Measurements from ENCODE around the gene DENND4A.

The DENND4A gene

GRCh38 chr15:65792138-65792987 lies at the start of gene DENND4A:
Gene DENND4A (minus strand): TSS chr15:65792293. CDS start chr15:65756450, 35,843 bp downstream.
- peak; percentile 98 for DNase-seq

DNA sequence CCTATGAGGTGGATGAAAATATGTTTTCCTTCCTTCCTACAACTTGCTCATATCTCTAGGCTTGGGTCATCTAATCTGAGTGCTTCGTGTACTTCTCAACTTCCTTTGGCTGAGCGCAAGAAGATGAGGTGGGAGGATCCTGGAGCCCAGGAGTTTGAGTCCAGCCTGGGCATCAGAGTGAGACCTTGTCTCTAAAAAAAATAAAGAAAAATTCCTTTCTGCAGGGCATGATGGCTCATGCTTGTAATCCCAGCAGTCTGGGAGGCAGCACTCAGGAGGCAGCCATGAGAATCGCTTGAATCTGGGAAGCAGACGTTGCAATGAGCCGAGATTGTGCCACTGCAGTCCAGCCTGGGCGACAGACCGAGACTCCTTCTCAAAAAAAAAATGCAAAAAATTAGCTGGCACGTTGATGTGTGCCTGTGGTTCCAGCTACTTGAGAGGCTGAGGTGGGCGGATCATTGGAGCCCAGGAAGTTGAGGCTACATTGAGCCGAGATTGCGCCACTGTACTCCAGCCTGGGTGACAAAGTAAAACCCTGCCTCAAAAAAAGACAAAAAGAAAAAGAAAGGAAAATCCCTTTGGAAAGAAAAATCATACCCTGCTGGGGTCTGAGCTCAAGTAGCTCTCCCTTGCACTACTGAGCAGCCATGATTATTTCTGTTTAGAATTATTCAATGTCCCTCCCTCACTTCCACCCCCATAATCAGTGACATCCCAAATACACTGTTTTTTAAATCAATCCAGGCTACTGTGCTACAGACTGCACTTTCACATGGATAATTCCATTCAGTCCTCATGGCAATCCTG lies 49.2 kb upstream of the DENND4A start:
- DNase-seq = no peak

DNA sequence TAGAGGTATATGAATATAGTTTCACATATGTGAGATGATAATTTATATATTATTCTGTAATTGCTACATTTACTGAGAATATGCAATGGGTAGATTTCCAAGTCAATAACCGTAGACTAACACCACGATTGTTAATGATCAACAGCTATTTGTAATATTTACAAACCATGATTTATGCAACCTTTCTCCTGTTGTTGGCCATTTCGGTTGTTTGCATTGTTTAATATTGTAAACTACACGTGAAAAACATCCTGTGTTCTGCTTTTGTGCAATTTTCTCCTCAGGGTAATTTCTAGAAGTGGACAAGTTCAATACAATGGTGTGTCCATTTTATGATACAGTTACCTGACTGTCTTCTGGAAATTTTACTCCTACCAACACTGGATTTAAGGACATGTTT lies 47.9 kb upstream of the DENND4A start:
- no peak for DNase-seq

- no peak for DNase-seq
Measured at GRCh38 chr15:65839354-65839901, 47.3 kb upstream of the DENND4A start.

- DNase-seq = no peak
Measured at GRCh38 chr15:65837301-65838294, 45.5 kb upstream of the DENND4A start.

DNA sequence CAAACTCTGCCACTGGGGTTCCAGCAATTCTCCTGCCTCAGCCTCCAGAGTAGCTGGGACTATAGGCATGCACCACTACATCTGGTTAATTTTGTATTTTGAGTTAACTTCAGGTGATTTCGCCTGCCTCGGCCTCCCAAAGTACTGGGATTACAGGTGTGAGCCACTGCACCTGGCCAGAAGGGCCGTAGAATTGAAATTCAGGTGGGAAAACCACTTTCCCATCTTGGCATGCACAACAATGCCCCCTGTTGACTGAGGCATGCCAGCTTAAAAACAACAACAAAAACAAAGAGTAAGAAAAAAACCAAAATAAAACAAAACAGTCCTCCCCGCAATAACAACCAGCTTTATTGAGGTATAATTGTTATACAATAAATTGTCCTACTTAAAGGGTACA lies 44.6 kb upstream of the DENND4A start:
- DNase-seq = no peak

DNA sequence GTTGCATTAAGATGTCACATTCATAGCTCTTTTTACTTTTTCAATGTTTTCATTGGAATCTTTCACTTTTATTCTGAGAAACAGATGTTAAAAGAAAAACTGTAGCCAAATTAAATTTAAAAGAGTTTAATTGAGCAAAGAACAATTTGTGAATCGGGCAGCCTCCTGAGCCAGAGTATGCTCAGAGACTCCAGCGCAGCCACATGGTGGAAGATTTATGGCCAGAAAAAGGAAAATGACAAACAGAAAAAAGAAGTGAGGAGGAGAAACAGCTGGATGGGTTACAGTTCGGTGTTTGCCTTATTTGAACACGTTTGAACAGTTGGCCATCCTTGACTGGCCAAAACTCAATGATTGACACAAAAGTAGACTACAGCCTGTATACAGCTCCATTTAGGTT lies 43.4 kb upstream of the DENND4A start:
- DNase-seq = no peak

DNA sequence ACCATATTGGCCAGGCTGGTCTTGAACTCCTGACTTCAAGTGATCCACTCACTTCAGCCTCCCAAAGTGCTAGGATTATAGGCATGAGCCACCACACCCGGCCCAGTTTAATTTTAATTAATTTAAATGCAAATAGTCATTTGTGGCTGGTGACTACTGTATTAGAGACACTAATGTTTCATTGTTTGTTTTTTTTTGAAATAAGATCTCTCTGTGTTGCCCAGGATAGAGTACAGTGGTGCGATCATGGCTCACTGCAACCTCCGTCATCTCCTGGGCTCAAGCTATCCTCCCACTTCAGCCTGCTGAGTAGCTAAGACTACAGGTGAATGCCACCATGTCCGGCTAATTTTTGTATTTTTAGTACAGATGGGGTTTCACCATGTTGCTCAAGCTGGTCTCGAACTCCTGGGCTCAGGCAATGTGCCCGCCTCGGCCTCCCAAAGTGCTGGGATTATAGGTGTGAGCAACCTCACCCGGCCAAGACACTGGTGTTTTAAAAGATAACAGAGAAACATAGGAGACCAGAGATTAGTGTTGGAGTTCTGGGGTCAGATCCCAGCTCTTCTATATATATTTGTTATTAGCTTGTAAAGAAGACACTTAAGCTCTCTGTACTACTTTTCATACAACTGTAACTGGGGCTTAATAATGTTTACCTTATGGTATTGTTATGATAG lies 42.6 kb upstream of the DENND4A start:
- DNase-seq = no peak

DNA sequence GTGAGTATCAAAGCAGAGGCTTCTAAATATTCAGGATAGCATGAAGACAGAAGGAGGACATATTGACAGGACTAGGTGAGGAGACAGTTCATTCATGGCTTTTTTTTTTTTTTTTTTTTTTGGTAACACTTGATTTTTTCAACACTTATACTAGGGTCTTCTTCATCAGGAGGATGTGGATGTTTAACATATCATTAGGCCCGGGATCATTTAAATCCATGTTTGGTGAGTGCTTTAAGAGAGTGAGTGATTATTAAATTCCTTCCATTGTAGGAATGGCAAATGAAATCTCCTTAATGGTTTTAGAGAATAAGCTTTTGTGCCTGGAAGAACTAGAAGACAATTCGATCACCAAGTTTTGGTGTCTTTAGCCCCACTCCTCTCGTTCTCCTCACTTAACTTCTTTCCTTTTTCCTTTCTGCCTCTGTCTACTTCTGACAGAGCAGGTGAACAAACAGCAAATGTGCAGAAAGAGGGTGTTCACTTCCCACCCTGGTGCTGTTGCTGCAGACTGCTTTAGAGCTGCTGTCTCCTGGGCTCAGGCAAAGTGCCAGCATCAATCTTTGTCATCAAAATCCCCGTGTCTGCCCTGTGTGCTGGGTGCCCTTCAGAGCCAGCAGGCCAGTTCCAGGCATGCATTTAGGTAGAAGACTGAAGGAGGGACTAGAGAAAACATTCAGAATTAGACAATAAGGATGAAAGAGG lies 41.6 kb upstream of the DENND4A start:
- peak; percentile 39 for DNase-seq

DNA sequence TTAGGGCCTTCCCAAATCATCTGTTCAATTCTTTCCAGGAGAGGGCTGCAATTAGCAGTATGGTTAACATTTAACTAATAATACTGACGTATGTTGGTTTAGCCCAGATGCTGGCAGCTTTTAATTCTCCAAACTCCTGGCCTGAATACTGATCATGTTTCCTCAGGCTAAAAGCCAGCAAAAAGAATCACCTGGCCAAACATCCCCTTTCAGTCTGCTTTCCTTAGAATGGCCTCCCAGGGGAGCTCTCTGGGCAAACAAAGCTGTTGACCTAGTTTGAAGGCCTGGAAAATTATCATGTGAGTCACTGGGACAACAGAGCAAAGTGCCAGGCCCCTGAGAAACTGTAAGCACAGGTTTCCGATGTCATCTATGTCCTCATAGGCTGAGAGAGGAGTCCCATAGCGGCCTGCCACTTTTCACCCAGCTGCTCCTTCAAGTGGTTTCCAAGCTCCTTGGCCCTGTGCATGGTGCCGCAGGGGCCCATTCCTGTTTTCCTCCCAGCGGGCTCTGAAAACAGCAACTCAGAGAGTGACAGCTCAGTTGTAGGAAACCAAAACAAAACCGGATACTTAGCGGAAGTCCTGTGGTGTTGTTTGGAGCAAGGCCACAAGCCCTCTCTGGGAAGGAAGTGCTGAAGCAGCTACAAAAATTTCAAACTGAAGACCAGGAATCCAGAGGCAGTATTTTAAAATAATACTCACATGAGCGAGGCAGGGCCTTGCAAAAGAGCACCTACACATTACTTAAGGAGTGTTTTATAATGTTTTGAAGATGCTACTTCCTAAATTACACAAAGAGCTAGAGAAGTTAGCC lies 40.7 kb upstream of the DENND4A start:
- peak; percentile 53 for DNase-seq

GRCh38 chr15:65829130-65829764 lies 37.2 kb upstream of the DENND4A start:
- peak; percentile 28 for DNase-seq

DNA sequence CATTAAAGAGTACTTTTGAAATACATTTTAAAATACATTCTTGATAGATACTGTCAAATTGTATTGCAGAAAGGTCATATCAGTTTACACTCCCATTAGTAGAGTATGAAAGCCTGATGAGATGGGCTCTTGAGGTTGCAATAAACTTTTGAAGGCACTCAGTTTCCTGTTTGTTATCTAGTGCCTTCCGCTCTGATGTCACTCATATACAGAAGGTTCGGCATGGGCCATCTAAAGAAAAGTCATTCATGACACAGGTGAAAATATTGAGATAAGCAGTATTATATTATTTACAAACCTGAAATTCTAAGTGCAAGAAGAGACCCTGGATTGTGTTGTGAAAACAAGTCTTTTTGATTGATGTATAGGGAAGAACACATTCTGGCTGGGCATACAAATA lies 36.5 kb upstream of the DENND4A start:
- DNase-seq = peak; percentile 19

- no peak for DNase-seq
Measured at GRCh38 chr15:65827065-65827464, 35.0 kb upstream of the DENND4A start.

- DNase-seq = no peak
Measured at GRCh38 chr15:65824941-65825544, 33.0 kb upstream of the DENND4A start.

- DNase-seq = peak; percentile 18
Measured at GRCh38 chr15:65824031-65824743, 32.1 kb upstream of the DENND4A start.

DNA sequence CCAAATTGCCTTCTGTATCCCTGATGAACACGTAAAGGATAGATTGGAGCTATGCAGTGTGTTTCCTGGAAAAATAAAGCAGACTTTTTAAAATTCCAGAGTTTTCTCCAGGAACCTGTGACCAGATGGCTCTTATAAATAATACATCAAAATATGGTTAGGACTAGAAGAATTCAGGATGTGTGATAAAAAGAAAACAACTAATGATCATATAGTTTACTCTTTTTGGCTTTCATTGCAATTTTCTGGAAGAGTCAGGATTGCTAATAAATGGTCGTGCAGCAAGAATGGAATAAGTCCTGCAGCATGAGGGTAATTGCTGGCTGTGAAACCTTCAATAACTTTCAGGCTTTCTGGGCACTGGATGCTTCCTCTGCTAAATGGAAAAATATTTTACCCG lies 30.2 kb upstream of the DENND4A start:
- no peak for DNase-seq

- DNase-seq = no peak
Measured at GRCh38 chr15:65821070-65821469, 29.0 kb upstream of the DENND4A start.

DNA sequence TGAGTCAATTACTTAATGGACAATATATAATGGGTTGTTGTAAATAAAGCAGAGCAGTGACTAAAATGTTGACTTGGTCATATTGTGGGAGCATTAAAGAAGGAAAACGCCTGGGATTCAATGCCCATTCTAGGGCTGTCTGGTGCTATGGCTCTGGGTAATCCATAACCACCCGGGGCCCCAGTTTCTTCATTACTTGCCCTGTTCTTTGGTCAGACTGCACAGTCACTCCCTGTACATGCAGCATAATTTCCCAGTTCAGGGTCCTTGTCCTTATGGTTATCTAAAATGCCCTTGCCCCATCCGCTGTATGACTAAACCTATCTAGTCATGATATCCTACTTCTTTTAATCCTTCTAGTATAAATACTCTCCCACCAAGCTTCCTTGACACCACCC lies 27.5 kb upstream of the DENND4A start:
- DNase-seq = no peak

Data from stimulated activated CD4-positive, alpha-beta T cell treated with anti-CD3 and anti-CD28 coated beads, Interleukin-4, amount 100 ng/mL, for 24 hours (primary cell).